HepG2 (cell line): ENCODE data around the gene SPAG9. TPM values are rescaled to one million over a fixed set of nuclear protein-coding genes. Genes with fewer than 3 reads are reported as not detected.
A peak's percentile ranks its signal among the peaks of the same experiment; 100 is the strongest.

ENCODE experiments used
- ESRRA ChIP-seq: sonication (generic); formaldehyde crosslinking; IDR thresholded peaks from 2 replicates; pipeline ENCODE4 v1.5.1; 2020; ENCODE audit warnings: mild to moderate bottlenecking, low read depth, missing genetic modification reagents
- IRX3 ChIP-seq: sonication (generic); formaldehyde crosslinking; IDR thresholded peaks from 2 replicates; pipeline ENCODE4 v1.8.1; 2023; ENCODE audit warnings: mild to moderate bottlenecking, low read depth, missing genetic modification reagents, borderline replicate concordance
- NR2F2 ChIP-seq: IDR thresholded peaks from 2 replicates; pipeline ENCODE4 v1.6.1; 2012; ENCODE audit warnings: low read depth, inconsistent platforms, borderline replicate concordance
- POLR2A ChIP-seq, 2 experiments: IDR thresholded peaks; 2 replicates each; pipeline ENCODE4 v1.6.1; 2011; ENCODE audit warnings: low read depth in 2 of 2, low read length in 2 of 2, mild to moderate bottlenecking in 1 of 2, moderate library complexity in 1 of 2; ENCODE audit not compliant: insufficient read depth in 1 of 2
- ZBTB39 ChIP-seq: sonication (generic); formaldehyde crosslinking; IDR thresholded peaks from 2 replicates; pipeline ENCODE4 v1.5.0; 2020; ENCODE audit warnings: missing genetic modification reagents
- ZNF3 ChIP-seq: IDR thresholded peaks from 2 replicates; pipeline ENCODE4 v1.7.0; 2017; ENCODE audit warnings: inconsistent platforms
- ZNF484 ChIP-seq: sonication (generic); formaldehyde crosslinking; IDR thresholded peaks from 2 replicates; pipeline ENCODE4 v1.5.1; 2020; ENCODE audit warnings: mild to moderate bottlenecking, low read depth, missing genetic modification reagents, borderline replicate concordance
- ZNF713 ChIP-seq: sonication (generic); formaldehyde crosslinking; IDR thresholded peaks from 2 replicates; pipeline ENCODE4 v1.4.0; 2020; ENCODE audit warnings: mild to moderate bottlenecking, missing genetic modification reagents
- ZNF740 ChIP-seq: sonication (generic); formaldehyde crosslinking; IDR thresholded peaks from 2 replicates; pipeline ENCODE4 v1.4.0; 2020; ENCODE audit warnings: missing genetic modification reagents
- ZNF768 ChIP-seq: sonication (generic); formaldehyde crosslinking; IDR thresholded peaks from 2 replicates; pipeline ENCODE4 v1.4.0; 2020; ENCODE audit warnings: missing genetic modification reagents
- polyA plus RNA-seq, 8 experiments: library from polyadenylated mRNA; depleted of rRNA in 3 of 8; stranded (reverse) in 7 of 8; unstranded in 1 of 8; fragments of >200 nt; fragmentation: Illumina TruSeq in 4 of 8; extraction: Trizol in 4 of 8; gene quantifications; 2 replicates each; pipeline versions ENCODE4 v1.2.1 to v1.2.3, GENCODE V29; 2011 to 2016; ENCODE audit warnings: low read depth in 4 of 8, missing spikeins in 1 of 8, mixed read lengths in 1 of 8; ENCODE audit not compliant: insufficient read depth in 1 of 8
- total RNA-seq, 5 experiments: library from RNA; depleted of rRNA; stranded (reverse); fragments of >200 nt; fragmentation: Illumina TruSeq; extraction: Trizol; gene quantifications; 2 replicates each; pipeline ENCODE4 v1.2.3, GENCODE V29; 2016; ENCODE audit warnings: low read depth in 1 of 5
- TF ChIP-seq, protein P1 (sequence below): sonication (generic); formaldehyde crosslinking; IDR thresholded peaks from 2 replicates; pipeline ENCODE4 v1.4.0; 2020; ENCODE audit warnings: mild to moderate bottlenecking, missing genetic modification reagents
- TF ChIP-seq, protein P2 (sequence below): sonication (generic); formaldehyde crosslinking; IDR thresholded peaks from 2 replicates; pipeline ENCODE4 v1.4.0; 2020; ENCODE audit warnings: missing genetic modification reagents

The SPAG9 gene
- total and polyA plus RNA-seq, 2 of the 13 experiments (the other 11 are each of a cell fraction or from before 2014, with no cell fraction given): 43.2 to 78.6 TPM

GRCh38 chr17:51166198-51166986, 45.7 kb upstream of the SPAG9 start, which contains the start of gene NME2 (continued):
- TF ChIP-seq, protein P1, sequence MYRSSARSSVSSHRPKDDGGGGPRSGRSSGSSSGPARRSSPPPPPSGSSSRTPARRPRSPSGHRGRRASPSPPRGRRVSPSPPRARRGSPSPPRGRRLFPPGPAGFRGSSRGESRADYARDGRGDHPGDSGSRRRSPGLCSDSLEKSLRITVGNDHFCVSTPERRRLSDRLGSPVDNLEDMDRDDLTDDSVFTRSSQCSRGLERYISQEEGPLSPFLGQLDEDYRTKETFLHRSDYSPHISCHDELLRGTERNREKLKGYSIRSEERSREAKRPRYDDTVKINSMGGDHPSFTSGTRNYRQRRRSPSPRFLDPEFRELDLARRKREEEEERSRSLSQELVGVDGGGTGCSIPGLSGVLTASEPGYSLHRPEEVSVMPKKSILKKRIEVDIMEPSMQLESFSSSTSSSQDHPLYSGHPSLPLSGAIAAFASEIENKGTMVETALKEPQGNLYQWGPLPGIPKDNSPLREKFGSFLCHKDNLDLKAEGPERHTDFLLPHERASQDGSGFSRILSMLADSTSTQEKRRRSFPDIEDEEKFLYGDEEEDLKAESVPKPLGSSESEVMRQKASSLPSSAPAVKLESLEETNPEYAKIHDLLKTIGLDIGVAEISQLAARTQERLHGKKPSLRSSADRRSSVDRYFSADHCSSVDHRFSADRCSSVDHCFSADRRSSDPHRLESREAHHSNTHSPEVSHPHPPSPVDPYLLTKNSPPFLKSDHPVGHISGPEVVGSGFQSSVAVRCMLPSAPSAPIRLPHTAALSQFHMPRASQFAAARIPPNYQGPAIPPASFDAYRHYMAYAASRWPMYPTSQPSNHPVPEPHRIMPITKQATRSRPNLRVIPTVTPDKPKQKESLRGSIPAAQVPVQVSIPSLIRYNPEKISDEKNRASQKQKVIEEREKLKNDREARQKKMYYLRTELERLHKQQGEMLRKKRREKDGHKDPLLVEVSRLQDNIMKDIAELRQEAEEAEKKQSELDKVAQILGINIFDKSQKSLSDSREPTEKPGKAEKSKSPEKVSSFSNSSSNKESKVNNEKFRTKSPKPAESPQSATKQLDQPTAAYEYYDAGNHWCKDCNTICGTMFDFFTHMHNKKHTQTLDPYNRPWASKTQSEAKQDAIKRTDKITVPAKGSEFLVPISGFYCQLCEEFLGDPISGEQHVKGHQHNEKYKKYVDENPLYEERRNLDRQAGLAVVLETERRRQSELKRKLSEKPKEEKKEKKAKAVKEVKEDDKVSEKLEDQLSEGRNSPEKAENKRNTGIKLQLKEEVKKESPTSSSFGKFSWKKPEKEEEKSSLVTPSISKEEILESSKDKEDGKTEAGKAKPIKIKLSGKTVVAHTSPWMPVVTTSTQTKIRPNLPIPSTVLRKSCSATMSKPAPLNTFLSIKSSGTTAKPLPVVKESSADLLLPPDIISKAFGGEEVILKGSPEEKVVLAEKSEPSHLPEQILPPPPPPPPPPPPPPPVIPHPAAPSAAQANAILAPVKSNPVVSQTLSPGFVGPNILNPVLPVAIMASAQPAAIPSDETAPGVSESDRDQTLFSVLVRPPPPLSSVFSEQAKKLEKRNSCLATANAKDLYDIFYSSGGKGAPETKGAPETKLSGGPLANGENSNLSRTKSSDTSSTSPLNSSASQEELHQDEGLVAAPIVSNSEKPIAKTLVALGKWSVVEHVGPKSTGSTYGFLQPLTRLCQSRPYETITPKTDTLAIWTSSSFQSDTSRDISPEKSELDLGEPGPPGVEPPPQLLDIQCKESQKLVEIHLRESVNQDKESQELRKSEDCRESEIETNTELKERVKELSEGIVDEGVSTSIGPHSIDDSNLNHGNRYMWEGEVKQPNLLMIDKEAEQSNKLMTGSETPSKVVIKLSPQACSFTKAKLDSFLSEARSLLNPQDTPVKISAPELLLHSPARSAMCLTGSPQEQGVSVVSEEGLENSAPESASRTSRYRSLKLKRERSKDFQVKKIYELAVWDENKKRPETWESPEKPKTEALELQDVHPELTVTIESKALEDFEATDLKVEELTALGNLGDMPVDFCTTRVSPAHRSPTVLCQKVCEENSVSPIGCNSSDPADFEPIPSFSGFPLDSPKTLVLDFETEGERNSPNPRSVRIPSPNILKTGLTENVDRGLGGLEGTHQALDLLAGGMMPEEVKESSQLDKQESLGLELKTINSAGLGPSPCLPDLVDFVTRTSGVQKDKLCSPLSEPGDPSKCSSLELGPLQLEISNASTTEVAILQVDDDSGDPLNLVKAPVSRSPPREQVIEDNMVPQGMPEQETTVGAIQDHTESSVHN: no peak
- TF ChIP-seq ZNF713 (CRISPR knock-in tag) (no peak), ZNF3 (CRISPR knock-in tag) (no peak), POLR2A (IDR thresholded peaks at IDR 0.05; ENCODE audit: insufficient read depth in 1 of 2, low read depth in 2 of 2, low read length in 2 of 2) (peak; percentile 90 to 93), NR2F2 (no peak), ZNF484 (no peak), ZBTB39 (CRISPR knock-in tag) (no peak), ESRRA (CRISPR knock-in tag) (peak; percentile 73), ZNF740 (CRISPR knock-in tag) (no peak), ZNF768 (CRISPR knock-in tag) (peak; percentile 78), IRX3 (0 out of 2 replicates have a peak, but pooled peaks have one; percentile 61)
- TF ChIP-seq, protein P2, sequence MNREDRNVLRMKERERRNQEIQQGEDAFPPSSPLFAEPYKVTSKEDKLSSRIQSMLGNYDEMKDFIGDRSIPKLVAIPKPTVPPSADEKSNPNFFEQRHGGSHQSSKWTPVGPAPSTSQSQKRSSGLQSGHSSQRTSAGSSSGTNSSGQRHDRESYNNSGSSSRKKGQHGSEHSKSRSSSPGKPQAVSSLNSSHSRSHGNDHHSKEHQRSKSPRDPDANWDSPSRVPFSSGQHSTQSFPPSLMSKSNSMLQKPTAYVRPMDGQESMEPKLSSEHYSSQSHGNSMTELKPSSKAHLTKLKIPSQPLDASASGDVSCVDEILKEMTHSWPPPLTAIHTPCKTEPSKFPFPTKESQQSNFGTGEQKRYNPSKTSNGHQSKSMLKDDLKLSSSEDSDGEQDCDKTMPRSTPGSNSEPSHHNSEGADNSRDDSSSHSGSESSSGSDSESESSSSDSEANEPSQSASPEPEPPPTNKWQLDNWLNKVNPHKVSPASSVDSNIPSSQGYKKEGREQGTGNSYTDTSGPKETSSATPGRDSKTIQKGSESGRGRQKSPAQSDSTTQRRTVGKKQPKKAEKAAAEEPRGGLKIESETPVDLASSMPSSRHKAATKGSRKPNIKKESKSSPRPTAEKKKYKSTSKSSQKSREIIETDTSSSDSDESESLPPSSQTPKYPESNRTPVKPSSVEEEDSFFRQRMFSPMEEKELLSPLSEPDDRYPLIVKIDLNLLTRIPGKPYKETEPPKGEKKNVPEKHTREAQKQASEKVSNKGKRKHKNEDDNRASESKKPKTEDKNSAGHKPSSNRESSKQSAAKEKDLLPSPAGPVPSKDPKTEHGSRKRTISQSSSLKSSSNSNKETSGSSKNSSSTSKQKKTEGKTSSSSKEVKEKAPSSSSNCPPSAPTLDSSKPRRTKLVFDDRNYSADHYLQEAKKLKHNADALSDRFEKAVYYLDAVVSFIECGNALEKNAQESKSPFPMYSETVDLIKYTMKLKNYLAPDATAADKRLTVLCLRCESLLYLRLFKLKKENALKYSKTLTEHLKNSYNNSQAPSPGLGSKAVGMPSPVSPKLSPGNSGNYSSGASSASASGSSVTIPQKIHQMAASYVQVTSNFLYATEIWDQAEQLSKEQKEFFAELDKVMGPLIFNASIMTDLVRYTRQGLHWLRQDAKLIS (CRISPR knock-in tag): no peak; the same call in 1 of the 2 replicates
